A549 (cell line): ENCODE data around the gene TAL2. TPM values are rescaled to one million over a fixed set of nuclear protein-coding genes. Genes with fewer than 3 reads are reported as not detected.

Experiments
- ATAC-seq, 2 experiments: fragments of 200-7000 bp in 1 of 2; fragments of >200 bp in 1 of 2; cut with Nextera tagmentation in 1 of 2; cut with Tn5 transposase in 1 of 2; 3 replicates each; pipeline versions ENCODE4 v1.8.0 to v1.9.1; 2018 to 2020; ENCODE audit warnings: mild to moderate bottlenecking in 1 of 2, moderate library complexity in 1 of 2
- CTCF ChIA-PET: fragments of 300-600 bp; sonication (Branson Sonifier 250); formaldehyde crosslinking; extraction: SDS; loops from one replicate; lab custom pipeline; 2021; ENCODE audit warnings: antibody characterized with exemption, inconsistent platforms; lab: Yijun Ruan, JAX
- POLR2A ChIA-PET: fragments of 350-600 bp; formaldehyde crosslinking; extraction: SDS; loops from one replicate; lab custom pipeline; 2021; ENCODE audit warnings: antibody characterized with exemption, inconsistent platforms; lab: Yijun Ruan, JAX
- DNase-seq, 2 experiments: peaks; one replicate each; pipeline versions ENCODE4 v3.0.0 to v3.0.0-alpha.2; 2011 to 2016; ENCODE audit warnings: low read depth in 1 of 2, low spot score in 1 of 2
- FAIRE-seq: peaks from 2 replicates; lab custom pipeline; 2011; peaks lifted over from hg19 to GRCh38; lab: Jason Lieb, UNC
- H3K27ac ChIP-seq, 2 experiments: fragments of >200 bp; sonication (Bioruptor Twin); formaldehyde crosslinking; 3 replicates each; pipeline ENCODE4 v1.5.1; 2016 to 2017
- H3K4me1 ChIP-seq: fragments of >200 bp; sonication (Bioruptor Twin); formaldehyde crosslinking; 3 replicates; pipeline ENCODE4 v1.6.1; 2016
- H3K4me2 ChIP-seq: fragments of >200 bp; sonication (Bioruptor Twin); formaldehyde crosslinking; 3 replicates; pipeline ENCODE4 v1.6.1; 2016
- H3K4me3 ChIP-seq: fragments of >200 bp; sonication (Bioruptor Twin); formaldehyde crosslinking; 3 replicates; pipeline ENCODE4 v1.5.1; 2016
- H3K9me3 ChIP-seq: fragments of >200 bp; sonication (Bioruptor Twin); formaldehyde crosslinking; 3 replicates; pipeline ENCODE4 v1.6.1; 2016
- BCL3 ChIP-seq: fragments of >200 bp; sonication (Bioruptor Twin); formaldehyde crosslinking; IDR thresholded peaks from 3 replicates; pipeline ENCODE4 v1.6.1; 2016
- CBX2 ChIP-seq: fragments of 200-600 bp; sonication (generic); IDR thresholded peaks from 2 replicates; pipeline ENCODE4 v1.6.1; 2016; ENCODE audit warnings: low read depth, mild to moderate bottlenecking, borderline replicate concordance
- CHD2 ChIP-seq: fragments of 150-350 bp; IDR thresholded peaks from 2 replicates; pipeline ENCODE4 v1.6.1; 2014; ENCODE audit warnings: low read length; ENCODE audit not compliant: partially characterized antibody
- EHF ChIP-seq: fragments of 250-450 bp; sonication (Bioruptor Pico); IDR thresholded peaks from 2 replicates; pipeline ENCODE4 v1.5.0; 2020; ENCODE audit warnings: mild to moderate bottlenecking
- EHMT2 ChIP-seq: fragments of 200-600 bp; sonication (generic); IDR thresholded peaks from 2 replicates; pipeline ENCODE4 v1.6.1; 2016; ENCODE audit warnings: antibody characterized with exemption, low read depth, mild to moderate bottlenecking, moderate library complexity
- FOSB ChIP-seq: fragments of 250-450 bp; sonication (Bioruptor Pico); IDR thresholded peaks from 2 replicates; pipeline ENCODE4 v1.5.0; 2020; ENCODE audit warnings: mild to moderate bottlenecking, moderate library complexity
- FOXS1 ChIP-seq: fragments of 250-450 bp; sonication (Bioruptor Pico); IDR thresholded peaks from 2 replicates; pipeline ENCODE4 v1.5.0; 2020; ENCODE audit warnings: mild to moderate bottlenecking, moderate library complexity
- GATA3 ChIP-seq: IDR thresholded peaks from 2 replicates; pipeline ENCODE4 v1.6.1; 2012; ENCODE audit warnings: borderline replicate concordance
- HES2 ChIP-seq: fragments of >200 bp; sonication (Bioruptor Twin); formaldehyde crosslinking; IDR thresholded peaks from 2 replicates; pipeline ENCODE4 v1.6.1; 2016
- HEYL ChIP-seq: fragments of 250-450 bp; sonication (Bioruptor Pico); IDR thresholded peaks from 2 replicates; pipeline ENCODE4 v1.8.0; 2021; ENCODE audit warnings: mild to moderate bottlenecking, moderate library complexity
- HMGXB4 ChIP-seq: fragments of 250-450 bp; sonication (Bioruptor Pico); IDR thresholded peaks from 2 replicates; pipeline ENCODE4 v1.5.0; 2021; ENCODE audit warnings: mild to moderate bottlenecking, moderate library complexity, borderline replicate concordance
- JUNB ChIP-seq: fragments of >200 bp; sonication (Bioruptor Twin); formaldehyde crosslinking; IDR thresholded peaks from 2 replicates; pipeline ENCODE4 v1.6.1; 2016
- MAFK ChIP-seq: fragments of 450-650 bp; IDR thresholded peaks from 2 replicates; pipeline ENCODE4 v1.6.1; 2014; ENCODE audit not compliant: partially characterized antibody
- MAZ ChIP-seq: fragments of 150-350 bp; IDR thresholded peaks from 2 replicates; pipeline ENCODE4 v1.6.1; 2014; ENCODE audit warnings: antibody characterized with exemption, low read depth, low read length, borderline replicate concordance
- NFE2L2 ChIP-seq: fragments of 150-350 bp; conservative IDR thresholded peaks from 2 replicates; pipeline ENCODE4 v1.6.1; 2014; ENCODE audit warnings: low read length
- NPAS2 ChIP-seq: fragments of 250-450 bp; sonication (Bioruptor Pico); IDR thresholded peaks from 2 replicates; pipeline ENCODE4 v1.8.0; 2022; ENCODE audit warnings: mild to moderate bottlenecking, moderate library complexity, borderline replicate concordance
- NR3C1 ChIP-seq: fragments of >200 bp; sonication (Bioruptor Twin); formaldehyde crosslinking; IDR thresholded peaks from 3 replicates; pipeline ENCODE4 v1.6.1; 2017
- PHF8 ChIP-seq: fragments of 200-600 bp; sonication (generic); IDR thresholded peaks from 2 replicates; pipeline ENCODE4 v1.6.1; 2016; ENCODE audit warnings: low read depth, mild to moderate bottlenecking, antibody characterized with exemption, moderate library complexity, borderline replicate concordance
- RARB ChIP-seq: fragments of 250-450 bp; sonication (Bioruptor Pico); IDR thresholded peaks from 2 replicates; pipeline ENCODE4 v1.8.0; 2021; ENCODE audit warnings: mild to moderate bottlenecking, moderate library complexity
- TP53 ChIP-seq: fragments of 250-450 bp; sonication (Bioruptor Pico); IDR thresholded peaks from 2 replicates; pipeline ENCODE4 v1.5.0; 2021; ENCODE audit warnings: mild to moderate bottlenecking, moderate library complexity
- USF2 ChIP-seq: fragments of 450-650 bp; IDR thresholded peaks from 2 replicates; pipeline ENCODE4 v1.6.1; 2014; ENCODE audit warnings: antibody characterized with exemption
- ZC3H11A ChIP-seq: fragments of 450-650 bp; IDR thresholded peaks from 2 replicates; pipeline ENCODE4 v1.6.1; 2014; ENCODE audit warnings: antibody characterized with exemption, mild to moderate bottlenecking
- WGBS: methylation state at CpG from one replicate; pipeline ENCODE4 v1.1.6; 2017; ENCODE audit errors: missing lambda C conversion rate; 5-methylcytosine and 5-hydroxymethylcytosine counted together
- polyA plus RNA-seq, 4 experiments: library from polyadenylated mRNA; depleted of rRNA in 3 of 4; stranded (reverse); fragments of >200 nt; fragmentation: RNase III in 1 of 4; extraction: RNeasy Plus Mini Kit Qiagen cat#74134 plus additional on column Dnase treatment in 1 of 4; gene quantifications; 2 replicates in 3 of 4; 3 replicates in 1 of 4; pipeline ENCODE4 v1.2.3, GENCODE V29; 2011 to 2017
- TF ChIP-seq, protein P1 (sequence below): fragments of 150-350 bp; IDR thresholded peaks from 2 replicates; pipeline ENCODE4 v1.6.1; 2014; ENCODE audit warnings: low read depth, mild to moderate bottlenecking, low read length
- TF ChIP-seq, protein P2 (sequence below): IDR thresholded peaks from 2 replicates; pipeline ENCODE4 v1.6.1; 2012

TAL2 gene
- polyA plus RNA-seq, 2 of the 4 experiments (the other 2 are of a cell fraction): 0.13 to 0.15 TPM

DNA sequence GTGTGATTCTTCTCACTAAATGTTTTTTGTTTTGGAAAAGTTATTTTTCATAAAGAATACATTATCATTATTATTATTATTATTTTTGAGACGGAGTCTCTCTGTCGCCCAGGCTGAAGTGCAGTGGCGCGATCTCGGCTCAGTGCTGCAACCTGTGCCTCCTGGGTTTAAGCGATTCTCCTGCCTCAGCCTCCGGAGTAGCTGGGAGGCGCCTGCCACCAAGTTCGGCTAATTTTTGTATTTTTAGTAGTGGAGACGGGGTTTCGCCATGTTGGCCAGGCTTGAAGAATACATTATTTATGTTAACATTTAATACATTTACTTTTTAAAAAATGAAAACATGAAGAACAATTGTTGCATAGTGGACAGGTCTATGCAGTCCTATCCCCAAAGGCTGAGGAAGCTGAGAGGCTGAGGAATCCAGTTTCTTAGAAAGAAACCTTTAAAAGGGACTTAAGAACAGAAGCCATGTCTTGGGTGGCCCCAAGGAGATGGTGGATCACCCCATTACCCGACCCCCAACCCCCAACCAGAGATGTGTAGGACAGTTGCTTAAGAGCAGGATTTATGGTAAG lies 34.0 kb downstream of the TAL2 start:
- no peak for DNase-seq
- Histone ChIP-seq H3K27ac (no peak overlapping the region), H3K4me2 (no peak overlapping the region), H3K4me3 (no peak overlapping the region), H3K9me3 (no peaks in the 10 kb centered on the region), H3K4me1 (peaks cover 13% of the 10 kb centered on the region)
- WGBS: 88% methylated on average over 12 of the region's 12 CpGs
- POLR2A ChIA-PET: no interaction called here
- no peak for TF ChIP-seq NFE2L2
- TF ChIP-seq NR3C1: no peak
- no peak for TF ChIP-seq GATA3
- no peak for TF ChIP-seq BCL3
- TF ChIP-seq EHF (CRISPR knock-in tag): no peak
- no peak for TF ChIP-seq TP53
- TF ChIP-seq, protein P1, sequence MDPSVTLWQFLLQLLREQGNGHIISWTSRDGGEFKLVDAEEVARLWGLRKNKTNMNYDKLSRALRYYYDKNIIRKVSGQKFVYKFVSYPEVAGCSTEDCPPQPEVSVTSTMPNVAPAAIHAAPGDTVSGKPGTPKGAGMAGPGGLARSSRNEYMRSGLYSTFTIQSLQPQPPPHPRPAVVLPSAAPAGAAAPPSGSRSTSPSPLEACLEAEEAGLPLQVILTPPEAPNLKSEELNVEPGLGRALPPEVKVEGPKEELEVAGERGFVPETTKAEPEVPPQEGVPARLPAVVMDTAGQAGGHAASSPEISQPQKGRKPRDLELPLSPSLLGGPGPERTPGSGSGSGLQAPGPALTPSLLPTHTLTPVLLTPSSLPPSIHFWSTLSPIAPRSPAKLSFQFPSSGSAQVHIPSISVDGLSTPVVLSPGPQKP: no peak
- TF ChIP-seq, protein P2, sequence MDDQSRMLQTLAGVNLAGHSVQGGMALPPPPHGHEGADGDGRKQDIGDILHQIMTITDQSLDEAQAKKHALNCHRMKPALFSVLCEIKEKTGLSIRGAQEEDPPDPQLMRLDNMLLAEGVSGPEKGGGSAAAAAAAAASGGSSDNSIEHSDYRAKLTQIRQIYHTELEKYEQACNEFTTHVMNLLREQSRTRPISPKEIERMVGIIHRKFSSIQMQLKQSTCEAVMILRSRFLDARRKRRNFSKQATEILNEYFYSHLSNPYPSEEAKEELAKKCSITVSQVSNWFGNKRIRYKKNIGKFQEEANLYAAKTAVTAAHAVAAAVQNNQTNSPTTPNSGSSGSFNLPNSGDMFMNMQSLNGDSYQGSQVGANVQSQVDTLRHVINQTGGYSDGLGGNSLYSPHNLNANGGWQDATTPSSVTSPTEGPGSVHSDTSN: no peak
- TF ChIP-seq CBX2: no peak
- no peak for TF ChIP-seq HMGXB4
- no peak for TF ChIP-seq USF2
- no peak for TF ChIP-seq ZC3H11A
- FAIRE-seq: no peak
- CTCF ChIA-PET: interaction anchor here (0.7 kb wide), 1 partner anchor 146 kb away, joined by 3 read pairs; no protein-coding TSS in a partner anchor
- no peak for ATAC-seq

GRCh38 chr9:105697871-105698270 lies 35.6 kb downstream of the TAL2 start:
- Histone ChIP-seq H3K4me3 (no peak overlapping the region), H3K9me3 (no peaks in the 10 kb centered on the region), H3K27ac (no peak overlapping the region), H3K4me1 (peaks cover 13% of the 10 kb centered on the region)
- ChIA-PET CTCF (no interaction called here), POLR2A (no interaction called here)
- 55% methylated on average over 4 of the region's 4 CpGs for WGBS
- ATAC-seq (no peak), FAIRE-seq (no peak), DNase-seq (no peak)
- TF ChIP-seq EHMT2 (no peak), JUNB (no peak), PHF8 (no peak), MAFK (no peak), HES2 (no peak), MAZ (no peak), HEYL (CRISPR knock-in tag) (no peak), FOSB (CRISPR knock-in tag) (no peak), FOXS1 (CRISPR knock-in tag) (no peak), NPAS2 (CRISPR knock-in tag) (no peak), CHD2 (no peak), EHF (CRISPR knock-in tag) (no peak), RARB (CRISPR knock-in tag) (no peak)
- TF ChIP-seq, protein P1: no peak
- TF ChIP-seq, all 56 proteins: peak for 0
- H3K4me2 ChIP-seq: no peak overlapping the region
